Fibroblast of peridontal ligament (primary cell): ENCODE results near the gene SLC44A2.
"Not testable (repeated sequence)": the region's sequence is repeated elsewhere in the genome, so short reads cannot be mapped to it uniquely, and the experiment has no call there.

ENCODE experiments used
- DNase-seq: peaks from one replicate; pipeline ENCODE4 v3.0.0-alpha.2; 2010; ENCODE audit errors: extremely low read depth

SLC44A2 gene

GRCh38 chr19:10651851-10652250, 26.5 kb downstream of the SLC44A2 start:
- DNase-seq = no peak

GRCh38 chr19:10653482-10653731, 28.1 kb downstream of the SLC44A2 start:
- DNase-seq = no peak

GRCh38 chr19:10653732-10654609, 28.6 kb downstream of the SLC44A2 start, which contains the start of gene ILF3:
ILF3 (plus strand) TSS chr19:10654346; CDS start chr19:10670606, 16,260 bp downstream.
- DNase-seq = peak; percentile 100

GRCh38 chr19:10654610-10655456, 29.5 kb downstream of the SLC44A2 start:
- DNase-seq = peak; percentile 25

- DNase-seq = no peak
Observed at GRCh38 chr19:10655457-10656312, 30.3 kb downstream of the SLC44A2 start.

- DNase-seq = no peak
Observed at GRCh38 chr19:10660346-10660745, 35.0 kb downstream of the SLC44A2 start.

- no peak for DNase-seq
Observed at GRCh38 chr19:10661946-10662345, 36.6 kb downstream of the SLC44A2 start.

- peak; percentile 75 for DNase-seq
Observed at GRCh38 chr19:10662384-10663251, 37.3 kb downstream of the SLC44A2 start.

- not testable (repeated sequence) for DNase-seq
Observed at GRCh38 chr19:10663252-10663563, 37.9 kb downstream of the SLC44A2 start.

GRCh38 chr19:10667867-10668266, 42.5 kb downstream of the SLC44A2 start:
- DNase-seq = no peak

- DNase-seq = no peak
Observed at GRCh38 chr19:10669246-10669645, 43.9 kb downstream of the SLC44A2 start.

- DNase-seq = peak; percentile 47
Observed at GRCh38 chr19:10670182-10670581, 44.8 kb downstream of the SLC44A2 start.

- DNase-seq = no peak
Observed at GRCh38 chr19:10670876-10671804, 45.8 kb downstream of the SLC44A2 start.

GRCh38 chr19:10671922-10672321, 46.6 kb downstream of the SLC44A2 start:
- not testable (repeated sequence) for DNase-seq

GRCh38 chr19:10675214-10675613, 49.9 kb downstream of the SLC44A2 start:
- DNase-seq = not testable (repeated sequence)

- DNase-seq = no peak
Observed at GRCh38 chr19:10677751-10678150, 52.4 kb downstream of the SLC44A2 start.

GRCh38 chr19:10678813-10679212, 53.5 kb downstream of the SLC44A2 start:
- DNase-seq = no peak

GRCh38 chr19:10679743-10680142, 54.4 kb downstream of the SLC44A2 start:
- no peak for DNase-seq

- DNase-seq = no peak
Observed at GRCh38 chr19:10680545-10681135, 55.3 kb downstream of the SLC44A2 start.

- DNase-seq = no peak
Observed at GRCh38 chr19:10681658-10682057, 56.3 kb downstream of the SLC44A2 start.
